AG04450 (cell line): ENCODE measurements around the gene CREBRF. TPM values are rescaled to one million over a fixed set of nuclear protein-coding genes. Genes with fewer than 3 reads are reported as not detected.
A peak's percentile ranks its signal among the peaks of the same experiment; 100 is the strongest.

Experiments used
- CTCF ChIA-PET: fragments of 300-600, 350-600 bp; formaldehyde crosslinking; extraction: SDS; loops from one replicate; lab custom pipeline; 2022; ENCODE audit warnings: antibody characterized with exemption, inconsistent platforms; lab: Charles Lee
- POLR2A ChIA-PET: fragments of 350-600 bp; formaldehyde crosslinking; extraction: SDS; loops from one replicate; lab custom pipeline; 2021; ENCODE audit warnings: antibody characterized with exemption, inconsistent platforms; lab: Yijun Ruan, JAX
- DNase-seq: peaks from one replicate; pipeline ENCODE4 v3.0.0-alpha.2; 2011; ENCODE audit warnings: low read depth, low spot score
- H3K27ac ChIP-seq: one replicate; pipeline ENCODE4 v1.5.1; 2012; ENCODE audit warnings: low read depth, low read length, control low read depth
- H3K27me3 ChIP-seq: one replicate; pipeline ENCODE4 v1.6.0; 2012; ENCODE audit warnings: low read length; ENCODE audit not compliant: control insufficient read depth, insufficient read depth
- H3K4me3 ChIP-seq: 2 replicates; pipeline ENCODE4 v1.5.1; 2011; ENCODE audit warnings: mild to moderate bottlenecking, low read depth, low read length, control low read depth
- H3K9me3 ChIP-seq: 2 replicates; pipeline ENCODE4 v1.5.1; 2012; ENCODE audit warnings: low read length; ENCODE audit not compliant: control insufficient read depth, insufficient read depth
- CTCF ChIP-seq: IDR thresholded peaks from 2 replicates; pipeline ENCODE4 v1.5.1; 2011; ENCODE audit warnings: low read depth, low read length, control low read depth, inconsistent platforms
- polyA plus RNA-seq: library from polyadenylated mRNA; depleted of rRNA; stranded (reverse); fragments of >200 nt; gene quantifications from 2 replicates; pipeline ENCODE4 v1.2.3, GENCODE V29; 2011

CREBRF gene
- polyA plus RNA-seq, 1 experiment, result 20.4 TPM

GRCh38 chr5:173056783-173057061, 570 bp downstream of the CREBRF start:
- no peak for TF ChIP-seq CTCF
- Histone ChIP-seq H3K4me3 (peak overlapping the region; percentile 76), H3K27ac (peak overlapping the region; percentile 93), H3K9me3 (no peaks in the 10 kb centered on the region), H3K27me3 (no peaks in the 10 kb centered on the region)
- ChIA-PET POLR2A (interaction anchor here (0.5 to 1.9 kb wide), 8 partner anchors 14 to 856 kb away, joined by 3 to 25 read pairs (median 4); partner anchors contain the start of gene ATP6V0E1), CTCF (interaction anchor here (0.7 to 1.4 kb wide), 5 partner anchors 15 to 126 kb away, joined by 3 to 12 read pairs (median 3); partner anchors contain the start of gene ATP6V0E1)
- DNase-seq, result no peak

- DNase-seq, result peak; percentile 97
- peak; percentile 35 for TF ChIP-seq CTCF
- Histone ChIP-seq H3K27me3 (no peaks in the 10 kb centered on the region), H3K9me3 (no peaks in the 10 kb centered on the region), H3K27ac (peak overlapping the region; percentile 93), H3K4me3 (peak overlapping the region; percentile 83)
- CTCF ChIA-PET, result interaction anchor here (0.6 to 1.4 kb wide), 11 partner anchors 15 to 341 kb away, joined by 3 to 12 read pairs (median 3); partner anchors contain the start of gene ATP6V0E1
- POLR2A ChIA-PET, result interaction anchor here (0.5 to 1.9 kb wide), 9 partner anchors 15 to 856 kb away, joined by 3 to 25 read pairs (median 4); partner anchors contain the start of gene ATP6V0E1
Measured at GRCh38 chr5:173057062-173057924, 1.1 kb downstream of the CREBRF start.

- ChIA-PET POLR2A (no interaction called here), CTCF (interaction anchor here (0.7 kb wide), 1 partner anchor 28 kb away, joined by 3 read pairs; no protein-coding TSS in a partner anchor)
- Histone ChIP-seq H3K27ac (no peak overlapping the region), H3K4me3 (no peak overlapping the region), H3K9me3 (no peaks in the 10 kb centered on the region), H3K27me3 (no peaks in the 10 kb centered on the region)
- TF ChIP-seq CTCF, result no peak
- no peak for DNase-seq
Measured at GRCh38 chr5:173062141-173062540, 6.0 kb downstream of the CREBRF start.

GRCh38 chr5:173065155-173065554, 9.0 kb downstream of the CREBRF start:
- no peak for TF ChIP-seq CTCF
- ChIA-PET CTCF (interaction anchor here (1.0 kb wide), 1 partner anchor 62 kb away, joined by 3 read pairs; no protein-coding TSS in a partner anchor), POLR2A (no interaction called here)
- Histone ChIP-seq H3K27ac (no peak overlapping the region), H3K27me3 (no peaks in the 10 kb centered on the region), H3K9me3 (no peaks in the 10 kb centered on the region), H3K4me3 (no peak overlapping the region)
- no peak for DNase-seq

GRCh38 chr5:173069671-173070070, 13.5 kb downstream of the CREBRF start:
- ChIA-PET CTCF (interaction anchor here (0.6 to 1.3 kb wide), 2 partner anchors 54 to 363 kb away, joined by 4 to 5 read pairs; no protein-coding TSS in a partner anchor), POLR2A (no interaction called here)
- no peak for DNase-seq
- TF ChIP-seq CTCF, result no peak
- no peak overlapping the region for H3K4me3 ChIP-seq
- H3K27ac ChIP-seq, result no peak overlapping the region
- H3K27me3 ChIP-seq, result no peaks in the 10 kb centered on the region
- no peaks in the 10 kb centered on the region for H3K9me3 ChIP-seq
